Small intestine (tissue), 7 donors: Measurements from ENCODE around the gene PARVA. TPM values are rescaled to one million over a fixed set of nuclear protein-coding genes. Genes with fewer than 3 reads are reported as not detected.
"Not testable (repeated sequence)": the region's sequence is repeated elsewhere in the genome, so short reads cannot be mapped to it uniquely, and the experiment has no call there.

Experiments used
- DNase-seq, 2 donors: peaks; one replicate each; pipeline versions ENCODE4 v3.0.0 to v3.0.0-alpha.2; 2013
- FAIRE-seq: peaks from 2 replicates; lab custom pipeline; 2012; peaks lifted over from hg19 to GRCh38; lab: Jason Lieb, UNC
- H3K27ac ChIP-seq, 3 donors: one replicate each; pipeline ENCODE4 v1.5.1; 2013; ENCODE audit warnings: low read length in 2 of 3, mild to moderate bottlenecking in 2 of 3, control low read depth in 1 of 3, inconsistent platforms in 1 of 3, low read depth in 1 of 3, moderate library complexity in 1 of 3
- H3K27me3 ChIP-seq, 3 donors: one replicate each; pipeline ENCODE4 v1.6.1; 2013; ENCODE audit warnings: low read length in 3 of 3, inconsistent platforms in 1 of 3; ENCODE audit not compliant: control insufficient read depth in 3 of 3, insufficient read depth in 3 of 3
- H3K36me3 ChIP-seq, 3 donors: one replicate each; pipeline ENCODE4 v1.6.1; 2013; ENCODE audit warnings: low read length in 3 of 3, inconsistent platforms in 1 of 3, low read depth in 1 of 3, mild to moderate bottlenecking in 1 of 3, moderate library complexity in 1 of 3; ENCODE audit not compliant: control insufficient read depth in 3 of 3, insufficient read depth in 2 of 3
- H3K4me1 ChIP-seq, 3 donors: one replicate each; pipeline ENCODE4 v1.6.1; 2013; ENCODE audit warnings: low read length in 2 of 3, inconsistent platforms in 1 of 3, low read depth in 1 of 3, mild to moderate bottlenecking in 1 of 3, moderate library complexity in 1 of 3; ENCODE audit not compliant: control insufficient read depth in 3 of 3, insufficient read depth in 2 of 3
- H3K4me3 ChIP-seq, 3 donors: one replicate each; pipeline ENCODE4 v1.5.1; 2013; ENCODE audit warnings: low read length in 3 of 3, control low read depth in 1 of 3, inconsistent platforms in 1 of 3, low read depth in 1 of 3, mild to moderate bottlenecking in 1 of 3, moderate library complexity in 1 of 3
- H3K9me3 ChIP-seq, 2 donors: one replicate each; pipeline ENCODE4 v1.6.1; 2013; ENCODE audit warnings: low read depth in 1 of 2, low read length in 1 of 2; ENCODE audit not compliant: control insufficient read depth in 2 of 2, insufficient read depth in 1 of 2
- WGBS, 3 donors: extraction: QIAGEN DNeasy Blood & Tissue Kit; methylation state at CpG; one replicate each; pipeline ENCODE4 v1.1.7; 2013; 5-methylcytosine and 5-hydroxymethylcytosine counted together
- polyA plus RNA-seq, 4 donors: library from polyadenylated mRNA; stranded (reverse) in 3 of 4; unstranded in 1 of 4; fragments of 200-250 nt in 3 of 4; fragments of 120-200 nt in 1 of 4; gene quantifications; one replicate each; pipeline versions ENCODE4 v1.2.1 to v1.2.3, GENCODE V29; 2013
- donor health status: healthy with polysubstance abuse.
- donor health status: control.
- donor health status: control.
- donor health status: Bipolar disorder and iron deficiency.
- donor health status: healthy.

The PARVA gene
- polyA plus RNA-seq, 4 donors: 6.5 to 22.1 (median 14.7) TPM

- FAIRE-seq, H3K4me3 ChIP-seq, DNase-seq, H3K27ac ChIP-seq, H3K27me3 ChIP-seq, H3K9me3 ChIP-seq: not testable (repeated sequence)
- Histone ChIP-seq H3K4me1 (peaks cover 0 to 16% (median 0%) of the 10 kb centered on the region in 3 donors), H3K36me3 (peaks cover 0 to 40% (median 0%) of the 10 kb centered on the region in 3 donors)
- WGBS, 3 donors: 83 to 89% (median 87%) methylated on average over 6 of the region's 6 CpGs
These were observed 143.2 kb downstream of the PARVA start for GRCh38 chr11:12520576-12520975.

GRCh38 chr11:12523180-12523924, 146.0 kb downstream of the PARVA start:
- no peak overlapping the region for H3K27ac ChIP-seq

GRCh38 chr11:12524865-12525264, 147.5 kb downstream of the PARVA start:
- no peak overlapping the region for H3K27ac ChIP-seq
- FAIRE-seq (no peak), DNase-seq (no peak)
- no peaks in the 10 kb centered on the region for H3K9me3 ChIP-seq
- no peaks in the 10 kb centered on the region for H3K27me3 ChIP-seq
- 73 to 85% (median 83%) methylated on average over 5 of the region's 5 CpGs for WGBS, 3 donors
- no peak overlapping the region for H3K4me3 ChIP-seq
- peaks cover 0 to 33% (median 0%) of the 10 kb centered on the region in 3 donors for H3K36me3 ChIP-seq
- peaks cover 0 to 6% (median 0%) of the 10 kb centered on the region in 3 donors for H3K4me1 ChIP-seq

More at GRCh38 chr11:12523180-12523924, 146.0 kb downstream of the PARVA start:
- Histone ChIP-seq H3K4me3 (no peak overlapping the region), H3K9me3 (no peaks in the 10 kb centered on the region), H3K4me1 (peaks cover 0 to 6% (median 0%) of the 10 kb centered on the region in 3 donors), H3K27me3 (no peaks in the 10 kb centered on the region), H3K36me3 (peaks cover 0 to 43% (median 0%) of the 10 kb centered on the region in 3 donors)
- 87 to 95% (median 88%) methylated on average over 9 of the region's 9 CpGs for WGBS, 3 donors
- DNase-seq (no peak), FAIRE-seq (no peak)

- Histone ChIP-seq H3K4me3 (no peak overlapping the region), H3K36me3 (peaks cover 0 to 33% (median 0%) of the 10 kb centered on the region in 3 donors), H3K4me1 (peaks cover 0 to 6% (median 0%) of the 10 kb centered on the region in 3 donors), H3K27me3 (no peaks in the 10 kb centered on the region), H3K9me3 (no peaks in the 10 kb centered on the region), H3K27ac (no peak overlapping the region)
- DNase-seq: peak in 1 of 2 donors; percentile 16
- FAIRE-seq: no peak
- 89 to 94% (median 92%) methylated on average over 1 of the region's 1 CpG for WGBS, 3 donors
These were observed 148.2 kb downstream of the PARVA start for GRCh38 chr11:12525466-12526055.

GRCh38 chr11:12526789-12527188, 149.4 kb downstream of the PARVA start:
- H3K27ac ChIP-seq: no peak overlapping the region
- H3K27me3 ChIP-seq: no peaks in the 10 kb centered on the region
- H3K9me3 ChIP-seq: no peaks in the 10 kb centered on the region
- no peak overlapping the region for H3K4me3 ChIP-seq
- WGBS, 3 donors: 80 to 100% (median 89%) methylated on average over 1 of the region's 1 CpG
- no peak for DNase-seq
- no peak for FAIRE-seq
- peaks cover 0 to 6% (median 0%) of the 10 kb centered on the region in 3 donors for H3K4me1 ChIP-seq
- peaks cover 0 to 33% (median 0%) of the 10 kb centered on the region in 3 donors for H3K36me3 ChIP-seq

- no peak for DNase-seq
- WGBS, 3 donors: 81 to 91% (median 86%) methylated on average over 2 of the region's 2 CpGs
These were observed 151.1 kb downstream of the PARVA start for GRCh38 chr11:12528487-12528886.

GRCh38 chr11:12529041-12529440, 151.7 kb downstream of the PARVA start:
- Histone ChIP-seq H3K4me3 (no peak overlapping the region), H3K9me3 (no peaks in the 10 kb centered on the region), H3K27me3 (no peaks in the 10 kb centered on the region), H3K36me3 (peaks cover 0 to 32% (median 0%) of the 10 kb centered on the region in 3 donors), H3K27ac (no peak overlapping the region), H3K4me1 (peaks cover 0 to 6% (median 0%) of the 10 kb centered on the region in 3 donors)
- DNase-seq (no peak), FAIRE-seq (no peak)
- WGBS, 3 donors: 75 to 92% (median 87%) methylated on average over 5 of the region's 5 CpGs

More at GRCh38 chr11:12528487-12528886, 151.1 kb downstream of the PARVA start:
- Histone ChIP-seq H3K27me3 (no peaks in the 10 kb centered on the region), H3K4me1 (peaks cover 0 to 6% (median 0%) of the 10 kb centered on the region in 3 donors), H3K4me3 (no peak overlapping the region), H3K9me3 (no peaks in the 10 kb centered on the region), H3K36me3 (peaks cover 0 to 37% (median 0%) of the 10 kb centered on the region in 3 donors), H3K27ac (no peak overlapping the region)
- no peak for FAIRE-seq

- no peak overlapping the region for H3K4me3 ChIP-seq
- FAIRE-seq (peak; percentile 55), DNase-seq (no peak)
- no peak overlapping the region for H3K27ac ChIP-seq
- H3K4me1 ChIP-seq: peaks cover 0 to 6% (median 0%) of the 10 kb centered on the region in 3 donors
- H3K9me3 ChIP-seq: no peaks in the 10 kb centered on the region
- no peaks in the 10 kb centered on the region for H3K27me3 ChIP-seq
- peaks cover 0 to 28% (median 0%) of the 10 kb centered on the region in 3 donors for H3K36me3 ChIP-seq
These were observed 152.4 kb downstream of the PARVA start for GRCh38 chr11:12529793-12530192.
